A549 (cell line): ENCODE results near the gene PKP4. TPM values are rescaled to one million over a fixed set of nuclear protein-coding genes. Genes with fewer than 3 reads are reported as not detected.

Experiments
- ATAC-seq, 2 experiments: fragments of 200-7000 bp in 1 of 2; fragments of >200 bp in 1 of 2; cut with Nextera tagmentation in 1 of 2; cut with Tn5 transposase in 1 of 2; 3 replicates each; pipeline versions ENCODE4 v1.8.0 to v1.9.1; 2018 to 2020; ENCODE audit warnings: mild to moderate bottlenecking in 1 of 2, moderate library complexity in 1 of 2
- CTCF ChIA-PET: fragments of 300-600 bp; sonication (Branson Sonifier 250); formaldehyde crosslinking; extraction: SDS; loops from one replicate; lab custom pipeline; 2021; ENCODE audit warnings: antibody characterized with exemption, inconsistent platforms; lab: Yijun Ruan, JAX
- POLR2A ChIA-PET: fragments of 350-600 bp; formaldehyde crosslinking; extraction: SDS; loops from one replicate; lab custom pipeline; 2021; ENCODE audit warnings: antibody characterized with exemption, inconsistent platforms; lab: Yijun Ruan, JAX
- DNase-seq, 2 experiments: peaks; one replicate each; pipeline versions ENCODE4 v3.0.0 to v3.0.0-alpha.2; 2011 to 2016; ENCODE audit warnings: low read depth in 1 of 2, low spot score in 1 of 2
- FAIRE-seq: peaks from 2 replicates; lab custom pipeline; 2011; peaks lifted over from hg19 to GRCh38; lab: Jason Lieb, UNC
- H3K27ac ChIP-seq, 2 experiments: fragments of >200 bp; sonication (Bioruptor Twin); formaldehyde crosslinking; 3 replicates each; pipeline ENCODE4 v1.5.1; 2016 to 2017
- H3K4me1 ChIP-seq: fragments of >200 bp; sonication (Bioruptor Twin); formaldehyde crosslinking; 3 replicates; pipeline ENCODE4 v1.6.1; 2016
- H3K4me2 ChIP-seq: fragments of >200 bp; sonication (Bioruptor Twin); formaldehyde crosslinking; 3 replicates; pipeline ENCODE4 v1.6.1; 2016
- H3K4me3 ChIP-seq: fragments of >200 bp; sonication (Bioruptor Twin); formaldehyde crosslinking; 3 replicates; pipeline ENCODE4 v1.5.1; 2016
- H3K9me3 ChIP-seq: fragments of >200 bp; sonication (Bioruptor Twin); formaldehyde crosslinking; 3 replicates; pipeline ENCODE4 v1.6.1; 2016
- CBX8 ChIP-seq: fragments of 200-600 bp; sonication (generic); IDR thresholded peaks from 2 replicates; pipeline ENCODE4 v1.6.1; 2016
- CEBPB ChIP-seq, 2 experiments: fragments of >200 bp in 1 of 2; sonication (Bioruptor Twin) in 1 of 2; formaldehyde crosslinking in 1 of 2; IDR thresholded peaks; 2 replicates each; pipeline ENCODE4 v1.6.1; 2012 to 2016
- CHD4 ChIP-seq: fragments of 200-600 bp; sonication (generic); IDR thresholded peaks from 2 replicates; pipeline ENCODE4 v1.6.1; 2016; ENCODE audit warnings: antibody characterized with exemption, mild to moderate bottlenecking, borderline replicate concordance
- EHF ChIP-seq: fragments of 250-450 bp; sonication (Bioruptor Pico); IDR thresholded peaks from 2 replicates; pipeline ENCODE4 v1.5.0; 2020; ENCODE audit warnings: mild to moderate bottlenecking
- ESRRA ChIP-seq: fragments of 150-350 bp; IDR thresholded peaks from 2 replicates; pipeline ENCODE4 v1.6.1; 2014; ENCODE audit warnings: mild to moderate bottlenecking, low read length, borderline replicate concordance
- FOSL2 ChIP-seq, 2 experiments: fragments of 450-650 bp in 1 of 2; fragments of >200 bp in 1 of 2; sonication (Bioruptor Twin) in 1 of 2; formaldehyde crosslinking; IDR thresholded peaks; 2 replicates each; pipeline versions ENCODE4 v1.5.0 to v1.6.1; 2016 to 2020; ENCODE audit warnings: mild to moderate bottlenecking in 1 of 2, moderate library complexity in 1 of 2
- FOXS1 ChIP-seq: fragments of 250-450 bp; sonication (Bioruptor Pico); IDR thresholded peaks from 2 replicates; pipeline ENCODE4 v1.5.0; 2020; ENCODE audit warnings: mild to moderate bottlenecking, moderate library complexity
- HDAC2 ChIP-seq: fragments of 200-600 bp; sonication (generic); IDR thresholded peaks from 2 replicates; pipeline ENCODE4 v1.6.1; 2016
- HOXA7 ChIP-seq: fragments of 250-450 bp; sonication (Bioruptor Pico); IDR thresholded peaks from 2 replicates; pipeline ENCODE4 v1.5.0; 2020; ENCODE audit warnings: mild to moderate bottlenecking, moderate library complexity
- HOXB13 ChIP-seq: fragments of 250-450 bp; sonication (Bioruptor Pico); IDR thresholded peaks from 2 replicates; pipeline ENCODE4 v1.5.0; 2020; ENCODE audit warnings: low read depth, mild to moderate bottlenecking, moderate library complexity
- HOXB5 ChIP-seq: fragments of 250-450 bp; sonication (Bioruptor Pico); IDR thresholded peaks from 2 replicates; pipeline ENCODE4 v1.5.0; 2020; ENCODE audit warnings: mild to moderate bottlenecking, moderate library complexity
- JUN ChIP-seq, 2 experiments: fragments of >200 bp; sonication (Bioruptor Twin); formaldehyde crosslinking; IDR thresholded peaks; 2 replicates in 1 of 2; 3 replicates in 1 of 2; pipeline ENCODE4 v1.6.1; 2016 to 2017
- JUNB ChIP-seq: fragments of >200 bp; sonication (Bioruptor Twin); formaldehyde crosslinking; IDR thresholded peaks from 2 replicates; pipeline ENCODE4 v1.6.1; 2016
- MAFK ChIP-seq: fragments of 450-650 bp; IDR thresholded peaks from 2 replicates; pipeline ENCODE4 v1.6.1; 2014; ENCODE audit not compliant: partially characterized antibody
- MAZ ChIP-seq: fragments of 150-350 bp; IDR thresholded peaks from 2 replicates; pipeline ENCODE4 v1.6.1; 2014; ENCODE audit warnings: antibody characterized with exemption, low read depth, low read length, borderline replicate concordance
- MYC ChIP-seq: IDR thresholded peaks from 2 replicates; pipeline ENCODE4 v1.6.1; 2012; ENCODE audit warnings: mild to moderate bottlenecking, inconsistent platforms, low read length, improper control_type of control experiment, borderline replicate concordance
- NFE2L2 ChIP-seq: fragments of 150-350 bp; conservative IDR thresholded peaks from 2 replicates; pipeline ENCODE4 v1.6.1; 2014; ENCODE audit warnings: low read length
- SMC3 ChIP-seq: fragments of >200 bp; sonication (Bioruptor Twin); formaldehyde crosslinking; IDR thresholded peaks from 3 replicates; pipeline ENCODE4 v1.6.1; 2018; ENCODE audit warnings: inconsistent platforms
- TFCP2L1 ChIP-seq: fragments of 250-450 bp; sonication (Bioruptor Pico); IDR thresholded peaks from 2 replicates; pipeline ENCODE4 v1.5.0; 2021; ENCODE audit warnings: mild to moderate bottlenecking
- WGBS: methylation state at CpG from one replicate; pipeline ENCODE4 v1.1.6; 2017; ENCODE audit errors: missing lambda C conversion rate; 5-methylcytosine and 5-hydroxymethylcytosine counted together
- polyA plus RNA-seq, 4 experiments: library from polyadenylated mRNA; depleted of rRNA in 3 of 4; stranded (reverse); fragments of >200 nt; fragmentation: RNase III in 1 of 4; extraction: RNeasy Plus Mini Kit Qiagen cat#74134 plus additional on column Dnase treatment in 1 of 4; gene quantifications; 2 replicates in 3 of 4; 3 replicates in 1 of 4; pipeline ENCODE4 v1.2.3, GENCODE V29; 2011 to 2017
- TF ChIP-seq, protein P1 (sequence below): fragments of 200-600 bp; sonication (generic); IDR thresholded peaks from 2 replicates; pipeline ENCODE4 v1.6.1; 2016; ENCODE audit warnings: antibody characterized with exemption, mild to moderate bottlenecking, moderate library complexity
- TF ChIP-seq, protein P2 (sequence below): fragments of 250-450 bp; sonication (Bioruptor Pico); IDR thresholded peaks from 2 replicates; pipeline ENCODE4 v1.5.0; 2020; ENCODE audit warnings: low read depth, mild to moderate bottlenecking, moderate library complexity

Gene PKP4
- polyA plus RNA-seq, 2 of the 4 experiments (the other 2 are of a cell fraction), result 27.0 to 56.6 TPM

DNA sequence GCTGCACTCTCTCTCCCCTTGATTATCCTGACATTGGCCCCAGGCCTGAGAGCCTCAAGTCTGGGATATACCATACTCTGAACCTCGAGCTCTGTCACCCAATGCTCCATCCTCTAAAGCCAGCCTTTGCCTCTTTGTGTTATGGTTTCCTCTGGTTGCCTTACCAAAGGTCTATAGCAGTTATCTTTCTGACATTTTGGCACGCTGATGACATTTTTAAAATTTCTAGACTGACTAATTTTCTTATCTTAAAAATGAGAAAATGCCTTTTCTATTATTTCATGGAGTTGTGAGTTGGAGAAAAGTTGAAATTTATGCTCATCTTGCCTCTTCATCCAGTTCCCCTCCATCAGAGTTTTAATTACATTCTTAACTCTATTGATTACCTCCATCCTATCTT, 62.7 kb downstream of the PKP4 start:
- ChIA-PET CTCF (interaction anchor here (0.6 kb wide), 1 partner anchor 54 kb away, joined by 3 read pairs; no protein-coding TSS in a partner anchor), POLR2A (no interaction called here)
- peaks cover 16% of the 10 kb centered on the region; the same call in 2 of the 3 replicates for H3K4me1 ChIP-seq
- H3K4me2 ChIP-seq, result no peak overlapping the region
- WGBS, result 97% methylated on average over 2 of the region's 2 CpGs
- H3K9me3 ChIP-seq, result 0 out of 3 replicates have a peak, but pooled peaks cover 6% of the 10 kb centered on the region
- H3K27ac ChIP-seq, result peak overlapping the region in 1 of 2 experiments; percentile 56; a peak in 2 of 6 replicates
- ATAC-seq, result no peak
- no peak for TF ChIP-seq CEBPB (IDR thresholded peaks at IDR 0.05)
- no peak for TF ChIP-seq MAFK
- TF ChIP-seq, protein P1, sequence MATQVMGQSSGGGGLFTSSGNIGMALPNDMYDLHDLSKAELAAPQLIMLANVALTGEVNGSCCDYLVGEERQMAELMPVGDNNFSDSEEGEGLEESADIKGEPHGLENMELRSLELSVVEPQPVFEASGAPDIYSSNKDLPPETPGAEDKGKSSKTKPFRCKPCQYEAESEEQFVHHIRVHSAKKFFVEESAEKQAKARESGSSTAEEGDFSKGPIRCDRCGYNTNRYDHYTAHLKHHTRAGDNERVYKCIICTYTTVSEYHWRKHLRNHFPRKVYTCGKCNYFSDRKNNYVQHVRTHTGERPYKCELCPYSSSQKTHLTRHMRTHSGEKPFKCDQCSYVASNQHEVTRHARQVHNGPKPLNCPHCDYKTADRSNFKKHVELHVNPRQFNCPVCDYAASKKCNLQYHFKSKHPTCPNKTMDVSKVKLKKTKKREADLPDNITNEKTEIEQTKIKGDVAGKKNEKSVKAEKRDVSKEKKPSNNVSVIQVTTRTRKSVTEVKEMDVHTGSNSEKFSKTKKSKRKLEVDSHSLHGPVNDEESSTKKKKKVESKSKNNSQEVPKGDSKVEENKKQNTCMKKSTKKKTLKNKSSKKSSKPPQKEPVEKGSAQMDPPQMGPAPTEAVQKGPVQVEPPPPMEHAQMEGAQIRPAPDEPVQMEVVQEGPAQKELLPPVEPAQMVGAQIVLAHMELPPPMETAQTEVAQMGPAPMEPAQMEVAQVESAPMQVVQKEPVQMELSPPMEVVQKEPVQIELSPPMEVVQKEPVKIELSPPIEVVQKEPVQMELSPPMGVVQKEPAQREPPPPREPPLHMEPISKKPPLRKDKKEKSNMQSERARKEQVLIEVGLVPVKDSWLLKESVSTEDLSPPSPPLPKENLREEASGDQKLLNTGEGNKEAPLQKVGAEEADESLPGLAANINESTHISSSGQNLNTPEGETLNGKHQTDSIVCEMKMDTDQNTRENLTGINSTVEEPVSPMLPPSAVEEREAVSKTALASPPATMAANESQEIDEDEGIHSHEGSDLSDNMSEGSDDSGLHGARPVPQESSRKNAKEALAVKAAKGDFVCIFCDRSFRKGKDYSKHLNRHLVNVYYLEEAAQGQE, result no peak
- TF ChIP-seq HOXB13, result no peak
- no peak for TF ChIP-seq EHF
- TF ChIP-seq, protein P2, sequence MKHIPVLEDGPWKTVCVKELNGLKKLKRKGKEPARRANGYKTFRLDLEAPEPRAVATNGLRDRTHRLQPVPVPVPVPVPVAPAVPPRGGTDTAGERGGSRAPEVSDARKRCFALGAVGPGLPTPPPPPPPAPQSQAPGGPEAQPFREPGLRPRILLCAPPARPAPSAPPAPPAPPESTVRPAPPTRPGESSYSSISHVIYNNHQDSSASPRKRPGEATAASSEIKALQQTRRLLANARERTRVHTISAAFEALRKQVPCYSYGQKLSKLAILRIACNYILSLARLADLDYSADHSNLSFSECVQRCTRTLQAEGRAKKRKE (CRISPR knock-in tag), result no peak
- no peak for TF ChIP-seq JUNB
- no peak for TF ChIP-seq FOSL2 (IDR thresholded peaks at IDR 0.05)
- no peak for TF ChIP-seq FOSL2 (CRISPR knock-in tag; IDR thresholded peaks at IDR 0.05)
- no peak for TF ChIP-seq NFE2L2
- TF ChIP-seq MAZ, result no peak
- TF ChIP-seq HDAC2, result no peak
- TF ChIP-seq JUN (IDR thresholded peaks at IDR 0.05), result no peak
- TF ChIP-seq, all 56 proteins: peak for 0
- FAIRE-seq (no peak), DNase-seq (no peak)
- no peak overlapping the region for H3K4me3 ChIP-seq

DNA sequence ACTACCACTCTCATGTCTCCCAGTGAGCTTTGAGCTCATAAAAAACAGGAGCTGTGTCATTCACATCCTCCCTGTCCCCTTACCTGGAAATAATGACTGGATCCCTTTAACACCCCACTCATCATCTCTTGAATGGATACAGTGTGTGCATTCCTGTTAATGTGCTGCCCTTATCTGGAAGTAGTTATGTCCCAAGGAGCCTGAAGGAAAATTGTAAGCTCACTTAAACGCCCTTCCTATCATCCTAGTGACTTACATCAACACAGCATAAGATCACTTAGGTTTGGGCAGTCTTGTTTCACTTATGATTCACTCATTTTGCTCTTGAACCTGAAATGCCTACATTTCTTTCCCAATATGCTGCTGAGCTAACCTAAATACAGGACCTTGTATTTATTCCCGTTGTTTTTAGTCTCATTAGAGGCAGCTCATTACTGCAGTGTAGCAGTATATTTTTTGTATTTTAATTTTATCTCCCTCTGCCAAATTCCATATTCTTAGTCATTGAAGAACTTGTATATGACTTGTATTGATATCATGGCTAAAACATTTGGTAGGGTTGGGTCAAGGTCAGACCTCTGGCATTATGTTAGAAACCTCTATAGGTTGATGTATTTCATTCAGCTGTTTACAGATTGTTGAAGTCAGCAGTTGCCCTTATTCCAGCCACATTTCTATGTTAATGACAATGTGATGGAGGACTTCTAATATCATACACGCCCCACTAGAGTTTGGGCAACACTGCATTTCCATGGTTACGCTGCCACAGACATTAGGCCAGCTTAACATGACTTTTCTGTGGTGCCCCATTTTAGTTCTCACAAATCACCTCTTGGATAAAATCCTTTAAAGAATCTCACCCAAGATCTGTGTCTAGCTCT, 72.9 kb downstream of the PKP4 start:
- ATAC-seq, result peak; percentile 43 to 58; a peak in 4 of 6 replicates
- Histone ChIP-seq H3K4me2 (no peak overlapping the region), H3K4me3 (no peak overlapping the region), H3K27ac (no peak overlapping the region), H3K9me3 (no peaks in the 10 kb centered on the region), H3K4me1 (no peaks in the 10 kb centered on the region)
- POLR2A ChIA-PET, result interaction anchor here (1.6 kb wide), 1 partner anchor 27 kb away, joined by 4 read pairs; no protein-coding TSS in a partner anchor
- FAIRE-seq, result no peak
- TF ChIP-seq MYC (no peak), FOXS1 (CRISPR knock-in tag) (no peak), CBX8 (no peak), CHD4 (no peak), HOXA7 (CRISPR knock-in tag) (no peak), CEBPB (IDR thresholded peaks at IDR 0.05) (no peak), MAFK (no peak), HOXB5 (CRISPR knock-in tag) (no peak), EHF (no peak), ESRRA (no peak), SMC3 (no peak), TFCP2L1 (CRISPR knock-in tag) (no peak)
- no peak for DNase-seq
- CTCF ChIA-PET, result interaction anchor here (0.5 to 1.6 kb wide), 4 partner anchors 11 to 24 kb away, joined by 3 read pairs; no protein-coding TSS in a partner anchor
- 85% methylated on average over 4 of the region's 4 CpGs for WGBS
